ENCODE data around the gene NDUFV2.

DNA sequence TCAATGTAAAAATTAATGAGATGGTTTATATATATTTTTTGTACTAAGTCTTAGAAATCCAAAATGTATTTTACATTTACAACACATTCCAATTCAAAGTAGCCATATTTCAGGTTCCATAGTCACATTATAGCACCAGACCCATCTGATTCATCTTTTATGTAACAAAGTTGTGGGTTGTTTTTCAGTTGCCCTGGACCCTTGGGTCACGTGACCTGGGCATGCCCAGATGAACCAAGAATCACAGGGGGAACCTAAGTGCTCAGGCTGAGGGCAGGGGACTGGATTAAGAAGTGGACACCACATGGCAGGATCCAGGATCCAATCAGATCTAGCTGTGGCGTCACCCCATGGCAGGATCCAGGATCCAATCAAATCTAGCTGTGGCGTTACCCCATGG lies 44.9 kb upstream of the NDUFV2 start:
- TF ChIP-seq, protein P1, sequence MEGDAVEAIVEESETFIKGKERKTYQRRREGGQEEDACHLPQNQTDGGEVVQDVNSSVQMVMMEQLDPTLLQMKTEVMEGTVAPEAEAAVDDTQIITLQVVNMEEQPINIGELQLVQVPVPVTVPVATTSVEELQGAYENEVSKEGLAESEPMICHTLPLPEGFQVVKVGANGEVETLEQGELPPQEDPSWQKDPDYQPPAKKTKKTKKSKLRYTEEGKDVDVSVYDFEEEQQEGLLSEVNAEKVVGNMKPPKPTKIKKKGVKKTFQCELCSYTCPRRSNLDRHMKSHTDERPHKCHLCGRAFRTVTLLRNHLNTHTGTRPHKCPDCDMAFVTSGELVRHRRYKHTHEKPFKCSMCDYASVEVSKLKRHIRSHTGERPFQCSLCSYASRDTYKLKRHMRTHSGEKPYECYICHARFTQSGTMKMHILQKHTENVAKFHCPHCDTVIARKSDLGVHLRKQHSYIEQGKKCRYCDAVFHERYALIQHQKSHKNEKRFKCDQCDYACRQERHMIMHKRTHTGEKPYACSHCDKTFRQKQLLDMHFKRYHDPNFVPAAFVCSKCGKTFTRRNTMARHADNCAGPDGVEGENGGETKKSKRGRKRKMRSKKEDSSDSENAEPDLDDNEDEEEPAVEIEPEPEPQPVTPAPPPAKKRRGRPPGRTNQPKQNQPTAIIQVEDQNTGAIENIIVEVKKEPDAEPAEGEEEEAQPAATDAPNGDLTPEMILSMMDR (IDR thresholded peaks at IDR 0.05), result no peak
- TF ChIP-seq EP300 (IDR thresholded peaks at IDR 0.05) (no peak), POLR2AphosphoS5 (IDR thresholded peaks at IDR 0.05) (no peak)

All from stomach (tissue), 4 donors.